Right hindlimb (tissue), 1 donor: Measurements from ENCODE around the gene JPH4.
A peak's percentile ranks its signal among the peaks of the same experiment; 100 is the strongest.

Experiments
- DNase-seq: peaks from one replicate; pipeline ENCODE4 v3.0.0-alpha.2; 2018

Gene JPH4

GRCh38 chr14:23577710-23578392 is 739 bp downstream of the JPH4 start:
- DNase-seq = peak; percentile 43

- DNase-seq = peak; percentile 44
These were observed 1.4 kb downstream of the JPH4 start for GRCh38 chr14:23577004-23577681.

GRCh38 chr14:23573384-23574015 is 5.1 kb downstream of the JPH4 start:
- DNase-seq = no peak

- no peak for DNase-seq
These were observed 5.8 kb downstream of the JPH4 start for GRCh38 chr14:23572836-23573235.

GRCh38 chr14:23572524-23572828 is 6.1 kb downstream of the JPH4 start:
- no peak for DNase-seq

GRCh38 chr14:23571701-23572523 is 6.7 kb downstream of the JPH4 start:
- DNase-seq = peak; percentile 21

- DNase-seq = peak; percentile 19
These were observed 7.6 kb downstream of the JPH4 start for GRCh38 chr14:23570806-23571483.

GRCh38 chr14:23569443-23570151 is 9.0 kb downstream of the JPH4 start:
- DNase-seq = peak; percentile 62

- peak; percentile 55 for DNase-seq
These were observed 9.8 kb downstream of the JPH4 start for GRCh38 chr14:23568600-23569331.

GRCh38 chr14:23568021-23568599 is 10.5 kb downstream of the JPH4 start:
- DNase-seq = peak; percentile 22

- peak; percentile 90 for DNase-seq
These were observed 11.2 kb downstream of the JPH4 start, which contains the start of gene AP1G2 for GRCh38 chr14:23567186-23568020. TSS of gene AP1G2 (minus strand) at chr14:23567791. CDS start at chr14:23567314, 477 bp downstream.

GRCh38 chr14:23566778-23567185 is 11.8 kb downstream of the JPH4 start:
- no peak for DNase-seq

- DNase-seq = peak; percentile 19
These were observed 12.3 kb downstream of the JPH4 start for GRCh38 chr14:23566112-23566777.

- no peak for DNase-seq
These were observed 13.0 kb downstream of the JPH4 start for GRCh38 chr14:23565626-23566025.

- DNase-seq = no peak
These were observed 13.7 kb downstream of the JPH4 start for GRCh38 chr14:23564876-23565275.

GRCh38 chr14:23564181-23564812 is 14.3 kb downstream of the JPH4 start:
- DNase-seq = peak; percentile 27

GRCh38 chr14:23563473-23564180 is 15.0 kb downstream of the JPH4 start:
- DNase-seq = peak; percentile 22
